HFFc6 (cell line): Measurements from ENCODE around the gene MKS1. TPM values are rescaled to one million over a fixed set of nuclear protein-coding genes. Genes with fewer than 3 reads are reported as not detected.

Source experiments
- DNase-seq: peaks from one replicate; pipeline ENCODE4 v3.0.0-alpha.2; 2018
- H3K27ac Mint-ChIP-seq: 2 replicates; pipeline ENCODE4 v1.8.0; 2020; ENCODE audit warnings: mild to moderate bottlenecking, mixed read lengths
- H3K27me3 Mint-ChIP-seq: 2 replicates; pipeline ENCODE4 v1.8.0; 2021; ENCODE audit warnings: mild to moderate bottlenecking, moderate library complexity, mixed read lengths; ENCODE audit not compliant: insufficient read depth
- H3K36me3 Mint-ChIP-seq: 2 replicates; pipeline ENCODE4 v1.8.0; 2021; ENCODE audit warnings: low read depth, mixed read lengths
- H3K4me1 Mint-ChIP-seq: 2 replicates; pipeline ENCODE4 v1.8.0; 2020; ENCODE audit warnings: low read depth, mixed read lengths
- H3K4me3 Mint-ChIP-seq: 2 replicates; pipeline ENCODE4 v1.8.0; 2020; ENCODE audit warnings: mild to moderate bottlenecking, moderate library complexity, mixed read lengths
- H3K9me3 Mint-ChIP-seq: 2 replicates; pipeline ENCODE4 v1.8.0; 2020; ENCODE audit warnings: mild to moderate bottlenecking, mixed read lengths
- CTCF ChIP-seq: fragments of 200-600 bp; sonication (generic); IDR thresholded peaks from 2 replicates; pipeline ENCODE4 v1.5.0; 2021; ENCODE audit warnings: antibody characterized with exemption, mild to moderate bottlenecking
- total RNA-seq, 6 experiments: library from RNA; stranded (reverse); fragmentation: NEBNext Ultra II Directional; extraction: Animal tissue kit (Norgen Biotek cat#: 25700); gene quantifications; 2 replicates in 1 of 6; 3 replicates in 5 of 6; pipeline ENCODE4 v1.2.3, GENCODE V29; 2021

The MKS1 gene
- total RNA-seq, 6 experiments from 2014 or later, result 8.3 to 10.4 (median 8.9) TPM

GRCh38 chr17:58242171-58242784, 23.2 kb upstream of the MKS1 start:
- DNase-seq, result no peak
- no peaks in the 10 kb centered on the region for H3K36me3 Mint-ChIP-seq
- H3K4me1 Mint-ChIP-seq, result no peaks in the 10 kb centered on the region
- H3K27me3 Mint-ChIP-seq, result peaks cover 60% of the 10 kb centered on the region
- H3K27ac Mint-ChIP-seq, result no peak overlapping the region
- H3K4me3 Mint-ChIP-seq, result no peak overlapping the region
- H3K9me3 Mint-ChIP-seq, result no peaks in the 10 kb centered on the region
- TF ChIP-seq CTCF, result no peak

- Mint-ChIP-seq H3K9me3 (no peaks in the 10 kb centered on the region), H3K4me1 (no peaks in the 10 kb centered on the region), H3K4me3 (no peak overlapping the region), H3K27ac (no peak overlapping the region), H3K27me3 (peaks cover 60% of the 10 kb centered on the region), H3K36me3 (no peaks in the 10 kb centered on the region)
- DNase-seq, result no peak
- no peak for TF ChIP-seq CTCF
Observed at GRCh38 chr17:58239987-58240386, 20.9 kb upstream of the MKS1 start.

- Mint-ChIP-seq H3K27me3 (peaks cover 50% of the 10 kb centered on the region), H3K4me1 (peaks cover under 1% of the 10 kb centered on the region; the same call in 1 of the 2 replicates), H3K36me3 (no peaks in the 10 kb centered on the region), H3K4me3 (no peak within 1 kb of the TSS), H3K9me3 (no peaks in the 10 kb centered on the region), H3K27ac (no peak within 1 kb of the TSS)
- no peak for TF ChIP-seq CTCF
- DNase-seq, result no peak
Observed at GRCh38 chr17:58238147-58238634, 19.1 kb upstream of the MKS1 start, which contains the start of gene LPO. Gene LPO, plus strand, starts transcription at chr17:58238584. Its CDS starts 4,396 bp downstream, at chr17:58242980.

GRCh38 chr17:58236394-58236793, 17.3 kb upstream of the MKS1 start:
- no peaks in the 10 kb centered on the region for H3K36me3 Mint-ChIP-seq
- H3K4me1 Mint-ChIP-seq, result peaks cover 19% of the 10 kb centered on the region
- H3K27ac Mint-ChIP-seq, result no peak overlapping the region
- peaks cover 35% of the 10 kb centered on the region for H3K27me3 Mint-ChIP-seq
- no peak for TF ChIP-seq CTCF
- no peak overlapping the region for H3K4me3 Mint-ChIP-seq
- H3K9me3 Mint-ChIP-seq, result no peaks in the 10 kb centered on the region
- no peak for DNase-seq

GRCh38 chr17:58235821-58236220, 16.8 kb upstream of the MKS1 start:
- peaks cover 33% of the 10 kb centered on the region for H3K27me3 Mint-ChIP-seq
- H3K36me3 Mint-ChIP-seq, result no peaks in the 10 kb centered on the region
- no peak overlapping the region for H3K27ac Mint-ChIP-seq
- DNase-seq, result no peak
- H3K9me3 Mint-ChIP-seq, result no peaks in the 10 kb centered on the region
- H3K4me3 Mint-ChIP-seq, result no peak overlapping the region
- H3K4me1 Mint-ChIP-seq, result peaks cover 24% of the 10 kb centered on the region
- TF ChIP-seq CTCF, result no peak
